Measurements from ENCODE around the gene ANKS1B.

DNA sequence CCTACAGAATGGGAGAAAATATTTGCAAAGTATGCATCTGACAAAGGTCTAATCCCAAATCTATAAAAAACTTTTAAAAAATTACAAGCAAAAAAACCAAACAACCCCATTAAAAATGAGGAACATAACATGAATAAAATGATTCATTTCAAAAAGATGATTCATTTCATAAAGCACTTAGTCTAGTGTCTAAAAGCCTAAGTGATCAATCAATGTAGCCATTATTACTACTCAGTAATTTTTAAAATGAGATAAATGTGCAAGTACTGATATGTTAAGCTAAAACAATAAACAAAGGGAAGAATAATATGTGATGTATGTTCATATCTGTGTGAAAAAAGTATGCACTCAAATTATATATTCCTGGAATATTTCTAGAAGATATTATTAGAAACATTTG, 456.3 kb downstream of the ANKS1B start:
- TF ChIP-seq CTCF (IDR thresholded peaks at IDR 0.05; ENCODE audit: insufficient read depth, low read depth, low read length) (no peak), EZH2 (IDR thresholded peaks at IDR 0.05; ENCODE audit: insufficient read depth, low read length) (no peak)
